Measurements from ENCODE around the gene STAT2. TPM values are rescaled to one million over a fixed set of nuclear protein-coding genes. Genes with fewer than 3 reads are reported as not detected.
A peak's percentile ranks its signal among the peaks of the same experiment; 100 is the strongest.

The STAT2 gene
- total and polyA plus RNA-seq, 2 of the 13 experiments (the other 11 are each of a cell fraction or from before 2014, with no cell fraction given) = 43.5 to 84.6 TPM

GRCh38 chr12:56315622-56316473 is 44.1 kb downstream of the STAT2 start, which contains the start of gene CNPY2 (continued):
- TF ChIP-seq, protein P1, sequence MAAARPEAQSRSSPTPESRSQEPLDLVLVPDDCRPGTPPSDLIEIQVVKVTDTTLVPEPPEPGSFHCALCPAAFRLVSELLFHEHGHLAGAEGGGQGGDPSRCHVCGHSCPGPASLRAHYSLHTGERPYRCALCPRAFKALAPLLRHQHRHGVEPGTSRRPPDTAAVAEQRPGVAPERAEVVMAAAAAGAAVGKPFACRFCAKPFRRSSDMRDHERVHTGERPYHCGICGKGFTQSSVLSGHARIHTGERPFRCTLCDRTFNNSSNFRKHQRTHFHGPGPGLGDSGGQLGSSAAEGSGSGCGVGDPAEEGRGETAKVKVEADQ (CRISPR knock-in tag; IDR thresholded peaks at IDR 0.05; ENCODE audit: borderline replicate concordance) = no peak
- TF ChIP-seq GZF1 (CRISPR knock-in tag; IDR thresholded peaks at IDR 0.05) (no peak), ZNF772 (CRISPR knock-in tag; IDR thresholded peaks at IDR 0.05) (peak; percentile 85), YEATS2 (CRISPR knock-in tag; IDR thresholded peaks at IDR 0.05; ENCODE audit: borderline replicate concordance) (peak; percentile 94)
- TF ChIP-seq, protein P2, sequence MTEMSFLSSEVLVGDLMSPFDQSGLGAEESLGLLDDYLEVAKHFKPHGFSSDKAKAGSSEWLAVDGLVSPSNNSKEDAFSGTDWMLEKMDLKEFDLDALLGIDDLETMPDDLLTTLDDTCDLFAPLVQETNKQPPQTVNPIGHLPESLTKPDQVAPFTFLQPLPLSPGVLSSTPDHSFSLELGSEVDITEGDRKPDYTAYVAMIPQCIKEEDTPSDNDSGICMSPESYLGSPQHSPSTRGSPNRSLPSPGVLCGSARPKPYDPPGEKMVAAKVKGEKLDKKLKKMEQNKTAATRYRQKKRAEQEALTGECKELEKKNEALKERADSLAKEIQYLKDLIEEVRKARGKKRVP (CRISPR knock-in tag; IDR thresholded peaks at IDR 0.05) = 0 out of 4 replicates have a peak, but pooled peaks of 1 of the 2 experiments have one; percentile 70
- TF ChIP-seq, protein P3, sequence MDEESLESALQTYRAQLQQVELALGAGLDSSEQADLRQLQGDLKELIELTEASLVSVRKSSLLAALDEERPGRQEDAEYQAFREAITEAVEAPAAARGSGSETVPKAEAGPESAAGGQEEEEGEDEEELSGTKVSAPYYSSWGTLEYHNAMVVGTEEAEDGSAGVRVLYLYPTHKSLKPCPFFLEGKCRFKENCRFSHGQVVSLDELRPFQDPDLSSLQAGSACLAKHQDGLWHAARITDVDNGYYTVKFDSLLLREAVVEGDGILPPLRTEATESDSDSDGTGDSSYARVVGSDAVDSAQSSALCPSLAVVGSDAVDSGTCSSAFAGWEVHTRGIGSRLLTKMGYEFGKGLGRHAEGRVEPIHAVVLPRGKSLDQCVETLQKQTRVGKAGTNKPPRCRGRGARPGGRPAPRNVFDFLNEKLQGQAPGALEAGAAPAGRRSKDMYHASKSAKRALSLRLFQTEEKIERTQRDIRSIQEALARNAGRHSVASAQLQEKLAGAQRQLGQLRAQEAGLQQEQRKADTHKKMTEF (CRISPR knock-in tag; IDR thresholded peaks at IDR 0.05) = peak; percentile 77

GRCh38 chr12:56315249-56315621 is 44.7 kb downstream of the STAT2 start:
- intact Hi-C loops (cut with micrococcal nuclease; ENCODE audit: unreplicated experiment) (no loop called here), in situ Hi-C loops (cut with HindIII; ENCODE audit: extremely low pct_ligation_motif_present, low pct_unique_long_range_greater_than_20kb) (loop anchor here (5.0 kb wide), 1 partner anchor 147 kb away; no protein-coding TSS in a partner anchor)
- Histone ChIP-seq H2AFZ (ENCODE audit: low read length) (no peak overlapping the region), H3K79me2 (ENCODE audit: insufficient read depth, low read length) (peaks cover 17% of the 10 kb centered on the region), H3K4me2 (ENCODE audit: low read depth, low read length) (peak overlapping the region; percentile 92), H3K36me3 (replicated peaks in 1 of 2; ENCODE audit: control insufficient read depth in 1 of 2, insufficient read depth in 2 of 2, low read length in 2 of 2) (peaks cover 9 to 19% of the 10 kb centered on the region in 2 experiments), H3K9ac (ENCODE audit: insufficient read depth, low read depth, low read length) (peak overlapping the region; percentile 93), H4K20me1 (ENCODE audit: insufficient read depth, low read length) (no peaks in the 10 kb centered on the region), H3K4me1 (ENCODE audit: insufficient read depth, low read length) (peaks cover 24% of the 10 kb centered on the region), H3K27ac (ENCODE audit: extremely low read length, insufficient read depth, low read length) (peak overlapping the region; percentile 83), H3K4me3 (replicated peaks in 1 of 3; ENCODE audit: insufficient read depth in 1 of 3, low read depth in 2 of 3, low read length in 3 of 3) (peak overlapping the region; percentile 83 to 90 (median 84)), H3K9me3 (ENCODE audit: low read length) (no peaks in the 10 kb centered on the region), H3K27me3 (ENCODE audit: control insufficient read depth in 1 of 2, insufficient read depth in 2 of 2, low read length in 2 of 2) (no peaks in the 10 kb centered on the region; a peak in 1 of 5 replicates)
- TSS peak; percentile 82 for BruUV-seq (replicated peaks)
- DNase-seq (ENCODE audit: low spot score) (no peak), ATAC-seq (peak; percentile 5), FAIRE-seq (no peak)
- ChIA-PET CTCF (ENCODE audit: low intra/inter-chr PET ratio, low total read pairs) (no interaction called here), POLR2A (interaction anchor here (0.5 to 3.8 kb wide), 35 partner anchors 8 to 321 kb away, joined by 3 to 71 read pairs (median 6); partner anchors contain the start of genes ANKRD52, APOF, COQ10A and GLS2)
- 0% methylated on average over 6 of the region's 11 CpGs for WGBS (ENCODE audit: low lambda C conversion rate)
- TF ChIP-seq SRSF1 (optimal IDR thresholded peaks at IDR 0.05; ENCODE audit: low read depth, low read length) = peak; percentile 16
- TF ChIP-seq, protein P4, sequence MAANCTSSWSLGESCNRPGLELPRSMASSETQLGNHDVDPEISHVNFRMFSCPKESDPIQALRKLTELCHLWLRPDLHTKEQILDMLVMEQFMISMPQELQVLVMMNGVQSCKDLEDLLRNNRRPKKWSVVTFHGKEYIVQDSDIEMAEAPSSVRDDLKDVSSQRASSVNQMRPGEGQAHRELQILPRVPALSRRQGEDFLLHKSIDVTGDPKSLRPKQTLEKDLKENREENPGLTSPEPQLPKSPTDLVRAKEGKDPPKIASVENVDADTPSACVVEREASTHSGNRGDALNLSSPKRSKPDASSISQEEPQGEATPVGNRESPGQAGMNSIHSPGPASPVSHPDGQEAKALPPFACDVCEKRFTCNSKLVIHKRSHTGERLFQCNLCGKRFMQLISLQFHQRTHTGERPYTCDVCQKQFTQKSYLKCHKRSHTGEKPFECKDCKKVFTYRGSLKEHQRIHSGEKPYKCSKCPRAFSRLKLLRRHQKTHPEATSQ (CRISPR knock-in tag; IDR thresholded peaks at IDR 0.05; ENCODE audit: borderline replicate concordance) = no peak
- no peak for TF ChIP-seq ZNF124 (CRISPR knock-in tag; IDR thresholded peaks at IDR 0.05)
- TF ChIP-seq DPF2 (CRISPR knock-in tag; IDR thresholded peaks at IDR 0.05; ENCODE audit: borderline replicate concordance, low read depth) = no peak
- TF ChIP-seq ZNF138 (CRISPR knock-in tag; IDR thresholded peaks at IDR 0.05; ENCODE audit: low read depth) = 0 out of 2 replicates have a peak, but pooled peaks have one; percentile 28
- TF ChIP-seq NR3C1 (CRISPR knock-in tag; IDR thresholded peaks at IDR 0.05) = no peak
- TF ChIP-seq ZNF446 (CRISPR knock-in tag; IDR thresholded peaks at IDR 0.05) = no peak
- no peak for TF ChIP-seq CHD2 (IDR thresholded peaks at IDR 0.05; ENCODE audit: low read depth, low read length)
- TF ChIP-seq, protein P5, sequence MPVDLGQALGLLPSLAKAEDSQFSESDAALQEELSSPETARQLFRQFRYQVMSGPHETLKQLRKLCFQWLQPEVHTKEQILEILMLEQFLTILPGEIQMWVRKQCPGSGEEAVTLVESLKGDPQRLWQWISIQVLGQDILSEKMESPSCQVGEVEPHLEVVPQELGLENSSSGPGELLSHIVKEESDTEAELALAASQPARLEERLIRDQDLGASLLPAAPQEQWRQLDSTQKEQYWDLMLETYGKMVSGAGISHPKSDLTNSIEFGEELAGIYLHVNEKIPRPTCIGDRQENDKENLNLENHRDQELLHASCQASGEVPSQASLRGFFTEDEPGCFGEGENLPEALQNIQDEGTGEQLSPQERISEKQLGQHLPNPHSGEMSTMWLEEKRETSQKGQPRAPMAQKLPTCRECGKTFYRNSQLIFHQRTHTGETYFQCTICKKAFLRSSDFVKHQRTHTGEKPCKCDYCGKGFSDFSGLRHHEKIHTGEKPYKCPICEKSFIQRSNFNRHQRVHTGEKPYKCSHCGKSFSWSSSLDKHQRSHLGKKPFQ (CRISPR knock-in tag; IDR thresholded peaks at IDR 0.05; ENCODE audit: insufficient replicate concordance) = peak; percentile 61
